ENCODE data around the gene PCDHAC2.

DNA sequence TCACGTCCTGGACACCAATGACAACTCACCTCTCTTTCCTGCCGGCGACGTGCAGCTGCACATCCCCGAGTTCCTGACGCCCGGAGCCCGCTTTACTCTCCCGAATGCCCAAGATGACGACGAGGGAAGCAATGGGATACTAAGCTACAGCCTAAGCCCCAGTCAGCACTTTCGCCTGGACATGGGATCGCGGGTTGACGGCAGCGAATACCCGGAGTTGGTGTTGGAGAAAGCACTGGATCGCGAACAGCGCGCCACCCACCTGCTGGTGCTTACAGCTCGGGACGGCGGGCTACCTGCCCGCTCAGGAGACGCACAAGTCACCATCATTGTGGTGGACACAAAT is 39.1 kb upstream of the PCDHAC2 start:
- no peak for TF ChIP-seq EZH2 (IDR thresholded peaks at IDR 0.05; ENCODE audit: borderline replicate concordance, low read depth, low read length, severe bottlenecking)
- TF ChIP-seq, protein P1, sequence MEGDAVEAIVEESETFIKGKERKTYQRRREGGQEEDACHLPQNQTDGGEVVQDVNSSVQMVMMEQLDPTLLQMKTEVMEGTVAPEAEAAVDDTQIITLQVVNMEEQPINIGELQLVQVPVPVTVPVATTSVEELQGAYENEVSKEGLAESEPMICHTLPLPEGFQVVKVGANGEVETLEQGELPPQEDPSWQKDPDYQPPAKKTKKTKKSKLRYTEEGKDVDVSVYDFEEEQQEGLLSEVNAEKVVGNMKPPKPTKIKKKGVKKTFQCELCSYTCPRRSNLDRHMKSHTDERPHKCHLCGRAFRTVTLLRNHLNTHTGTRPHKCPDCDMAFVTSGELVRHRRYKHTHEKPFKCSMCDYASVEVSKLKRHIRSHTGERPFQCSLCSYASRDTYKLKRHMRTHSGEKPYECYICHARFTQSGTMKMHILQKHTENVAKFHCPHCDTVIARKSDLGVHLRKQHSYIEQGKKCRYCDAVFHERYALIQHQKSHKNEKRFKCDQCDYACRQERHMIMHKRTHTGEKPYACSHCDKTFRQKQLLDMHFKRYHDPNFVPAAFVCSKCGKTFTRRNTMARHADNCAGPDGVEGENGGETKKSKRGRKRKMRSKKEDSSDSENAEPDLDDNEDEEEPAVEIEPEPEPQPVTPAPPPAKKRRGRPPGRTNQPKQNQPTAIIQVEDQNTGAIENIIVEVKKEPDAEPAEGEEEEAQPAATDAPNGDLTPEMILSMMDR (IDR thresholded peaks at IDR 0.05; ENCODE audit: borderline replicate concordance, extremely low read depth, low read length, poor library complexity, severe bottlenecking): no peak
